WTC11 (cell line): ENCODE data around the gene RPL13A. TPM values are rescaled to one million over a fixed set of nuclear protein-coding genes. Genes with fewer than 3 reads are reported as not detected.

ENCODE experiments used
- AFF4 ChIP-seq: sonication (generic); formaldehyde crosslinking; IDR thresholded peaks from 2 replicates; pipeline ENCODE4 v1.8.1; 2023; ENCODE audit warnings: mild to moderate bottlenecking, missing genetic modification reagents, borderline replicate concordance
- AR ChIP-seq: fragments of 250-450 bp; sonication (Bioruptor Pico); IDR thresholded peaks from 2 replicates; pipeline ENCODE4 v1.9.0; 2021; ENCODE audit warnings: mild to moderate bottlenecking
- ARID4B ChIP-seq: sonication (generic); formaldehyde crosslinking; IDR thresholded peaks from 2 replicates; pipeline ENCODE4 v1.8.0; 2023; ENCODE audit warnings: missing genetic modification reagents, mild to moderate bottlenecking, borderline replicate concordance
- EMX1 ChIP-seq: fragments of 250-450 bp; sonication (Bioruptor Pico); IDR thresholded peaks from 2 replicates; pipeline ENCODE4 v1.8.0; 2021; ENCODE audit warnings: mild to moderate bottlenecking
- FOXP4 ChIP-seq: sonication (generic); formaldehyde crosslinking; IDR thresholded peaks from 2 replicates; pipeline ENCODE4 v1.8.0; 2022; ENCODE audit warnings: mild to moderate bottlenecking, missing genetic modification reagents
- JUN ChIP-seq: sonication (generic); formaldehyde crosslinking; IDR thresholded peaks from 2 replicates; pipeline ENCODE4 v1.8.0; 2023; ENCODE audit warnings: mild to moderate bottlenecking, missing genetic modification reagents
- NFATC4 ChIP-seq: fragments of 250-450 bp; sonication (Bioruptor Pico); IDR thresholded peaks from 2 replicates; pipeline ENCODE4 v1.9.0; 2021; ENCODE audit warnings: mild to moderate bottlenecking
- TEAD1 ChIP-seq: sonication (generic); formaldehyde crosslinking; IDR thresholded peaks from 2 replicates; pipeline ENCODE4 v1.8.0; 2022; ENCODE audit warnings: mild to moderate bottlenecking, missing genetic modification reagents
- USF1 ChIP-seq: sonication (generic); formaldehyde crosslinking; IDR thresholded peaks from 2 replicates; pipeline ENCODE4 v1.8.0; 2022; ENCODE audit warnings: mild to moderate bottlenecking, missing genetic modification reagents
- ZNF219 ChIP-seq: sonication (generic); formaldehyde crosslinking; IDR thresholded peaks from 2 replicates; pipeline ENCODE4 v1.8.0; 2023; ENCODE audit warnings: missing genetic modification reagents, mild to moderate bottlenecking, borderline replicate concordance
- ZNF232 ChIP-seq: sonication (generic); formaldehyde crosslinking; IDR thresholded peaks from 2 replicates; pipeline ENCODE4 v1.8.0; 2022; ENCODE audit warnings: mild to moderate bottlenecking, missing genetic modification reagents
- ZNF317 ChIP-seq: sonication (generic); formaldehyde crosslinking; IDR thresholded peaks from 2 replicates; pipeline ENCODE4 v1.8.1; 2023; ENCODE audit warnings: low read depth, mild to moderate bottlenecking, moderate library complexity, missing genetic modification reagents, borderline replicate concordance
- ZNF423 ChIP-seq: fragments of 250-450 bp; sonication (Bioruptor Pico); IDR thresholded peaks from 2 replicates; pipeline ENCODE4 v2.1.2; 2022; ENCODE audit warnings: mild to moderate bottlenecking, moderate library complexity
- ZNF671 ChIP-seq: fragments of 250-450 bp; sonication (Bioruptor Pico); IDR thresholded peaks from 2 replicates; pipeline ENCODE4 v1.8.0; 2021; ENCODE audit warnings: mild to moderate bottlenecking
- total RNA-seq: library from RNA; stranded (reverse); gene quantifications from 3 replicates; pipeline ENCODE4 v1.2.3, GENCODE V29; 2021

RPL13A gene
- total RNA-seq, 1 experiment from 2014 or later: 3,861 TPM

- TF ChIP-seq ZNF317 (CRISPR knock-in tag) (0 out of 2 replicates have a peak, but pooled peaks have one; percentile 18), EMX1 (peak; percentile 96), AR (CRISPR knock-in tag) (peak; percentile 94), USF1 (CRISPR knock-in tag) (0 out of 2 replicates have a peak, but pooled peaks have one; percentile 31), TEAD1 (CRISPR knock-in tag) (no peak; the same call in none of the 2 replicates), NFATC4 (peak; percentile 99), FOXP4 (CRISPR knock-in tag) (no peak), ZNF219 (CRISPR knock-in tag) (0 out of 2 replicates have a peak, but pooled peaks have one; percentile 20), ZNF671 (CRISPR knock-in tag) (peak; percentile 99), ARID4B (CRISPR knock-in tag) (0 out of 2 replicates have a peak, but pooled peaks have one; percentile 25), AFF4 (CRISPR knock-in tag) (no peak; the same call in 1 of the 2 replicates), JUN (CRISPR knock-in tag) (peak; percentile 19; the same call in 1 of the 2 replicates), ZNF423 (CRISPR knock-in tag) (no peak), ZNF232 (CRISPR knock-in tag) (no peak)
Measured at GRCh38 chr19:49492573-49493405, 5.4 kb downstream of the RPL13A start (continued).
